Esophagus muscularis mucosa (tissue), 3 donors: ENCODE measurements around the gene FZR1.

ENCODE experiments used
- POLR2A ChIP-seq: fragments of 450-650 bp; IDR thresholded peaks from one replicate; pipeline ENCODE4 v1.6.1; 2017; ENCODE audit warnings: antibody characterized with exemption, moderate library complexity, mild to moderate bottlenecking, low read depth
- POLR2AphosphoS5 ChIP-seq, 2 donors: sonication (generic); formaldehyde crosslinking; IDR thresholded peaks; one replicate each; pipeline ENCODE4 v1.6.1; 2017; ENCODE audit warnings: antibody characterized with exemption in 2 of 2
- TF ChIP-seq, protein P1 (sequence below), 3 experiments: fragments of 200-600 bp in 2 of 3; fragments of 450-650 bp in 1 of 3; sonication (generic) in 2 of 3; IDR thresholded peaks; one replicate each; pipeline ENCODE4 v1.5.1; 2017 to 2019; ENCODE audit warnings: antibody characterized with exemption in 3 of 3, mild to moderate bottlenecking in 2 of 3, moderate library complexity in 1 of 3

DNA sequence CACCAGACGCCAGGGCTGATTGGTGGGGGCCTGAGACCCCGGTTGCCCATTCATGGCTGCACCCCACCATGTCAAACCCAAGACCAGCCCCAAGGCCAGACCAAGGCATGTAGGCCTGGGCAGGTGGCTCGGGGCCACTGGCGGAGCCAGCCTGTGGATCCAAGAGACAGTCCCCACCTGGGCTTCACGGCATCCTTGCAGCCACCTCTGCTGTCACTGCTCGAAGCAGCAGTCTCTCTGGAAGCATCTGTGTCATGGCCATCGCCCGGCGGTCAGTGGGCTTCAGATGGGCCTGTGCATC lies 29.1 kb downstream of the FZR1 start:
- no peak for TF ChIP-seq POLR2AphosphoS5 (IDR thresholded peaks at IDR 0.05)
- TF ChIP-seq, protein P1, sequence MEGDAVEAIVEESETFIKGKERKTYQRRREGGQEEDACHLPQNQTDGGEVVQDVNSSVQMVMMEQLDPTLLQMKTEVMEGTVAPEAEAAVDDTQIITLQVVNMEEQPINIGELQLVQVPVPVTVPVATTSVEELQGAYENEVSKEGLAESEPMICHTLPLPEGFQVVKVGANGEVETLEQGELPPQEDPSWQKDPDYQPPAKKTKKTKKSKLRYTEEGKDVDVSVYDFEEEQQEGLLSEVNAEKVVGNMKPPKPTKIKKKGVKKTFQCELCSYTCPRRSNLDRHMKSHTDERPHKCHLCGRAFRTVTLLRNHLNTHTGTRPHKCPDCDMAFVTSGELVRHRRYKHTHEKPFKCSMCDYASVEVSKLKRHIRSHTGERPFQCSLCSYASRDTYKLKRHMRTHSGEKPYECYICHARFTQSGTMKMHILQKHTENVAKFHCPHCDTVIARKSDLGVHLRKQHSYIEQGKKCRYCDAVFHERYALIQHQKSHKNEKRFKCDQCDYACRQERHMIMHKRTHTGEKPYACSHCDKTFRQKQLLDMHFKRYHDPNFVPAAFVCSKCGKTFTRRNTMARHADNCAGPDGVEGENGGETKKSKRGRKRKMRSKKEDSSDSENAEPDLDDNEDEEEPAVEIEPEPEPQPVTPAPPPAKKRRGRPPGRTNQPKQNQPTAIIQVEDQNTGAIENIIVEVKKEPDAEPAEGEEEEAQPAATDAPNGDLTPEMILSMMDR (IDR thresholded peaks at IDR 0.05), result no peak
- no peak for TF ChIP-seq POLR2A
